Measurements from ENCODE around the gene SLC25A10.

SLC25A10 gene

GRCh38 chr17:81741594-81742452 lies 29.7 kb downstream of the SLC25A10 start:
- DNase-seq (ENCODE audit: low read depth in 2 of 2, low spot score in 1 of 2) = no peak
